ENCODE results near the gene HOMER1. TPM values are rescaled to one million over a fixed set of nuclear protein-coding genes. Genes with fewer than 3 reads are reported as not detected.

The HOMER1 gene, protein sequence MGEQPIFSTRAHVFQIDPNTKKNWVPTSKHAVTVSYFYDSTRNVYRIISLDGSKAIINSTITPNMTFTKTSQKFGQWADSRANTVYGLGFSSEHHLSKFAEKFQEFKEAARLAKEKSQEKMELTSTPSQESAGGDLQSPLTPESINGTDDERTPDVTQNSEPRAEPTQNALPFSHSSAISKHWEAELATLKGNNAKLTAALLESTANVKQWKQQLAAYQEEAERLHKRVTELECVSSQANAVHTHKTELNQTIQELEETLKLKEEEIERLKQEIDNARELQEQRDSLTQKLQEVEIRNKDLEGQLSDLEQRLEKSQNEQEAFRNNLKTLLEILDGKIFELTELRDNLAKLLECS
- 6.9 and 8.2 TPM in 2 replicates for total RNA-seq

DNA sequence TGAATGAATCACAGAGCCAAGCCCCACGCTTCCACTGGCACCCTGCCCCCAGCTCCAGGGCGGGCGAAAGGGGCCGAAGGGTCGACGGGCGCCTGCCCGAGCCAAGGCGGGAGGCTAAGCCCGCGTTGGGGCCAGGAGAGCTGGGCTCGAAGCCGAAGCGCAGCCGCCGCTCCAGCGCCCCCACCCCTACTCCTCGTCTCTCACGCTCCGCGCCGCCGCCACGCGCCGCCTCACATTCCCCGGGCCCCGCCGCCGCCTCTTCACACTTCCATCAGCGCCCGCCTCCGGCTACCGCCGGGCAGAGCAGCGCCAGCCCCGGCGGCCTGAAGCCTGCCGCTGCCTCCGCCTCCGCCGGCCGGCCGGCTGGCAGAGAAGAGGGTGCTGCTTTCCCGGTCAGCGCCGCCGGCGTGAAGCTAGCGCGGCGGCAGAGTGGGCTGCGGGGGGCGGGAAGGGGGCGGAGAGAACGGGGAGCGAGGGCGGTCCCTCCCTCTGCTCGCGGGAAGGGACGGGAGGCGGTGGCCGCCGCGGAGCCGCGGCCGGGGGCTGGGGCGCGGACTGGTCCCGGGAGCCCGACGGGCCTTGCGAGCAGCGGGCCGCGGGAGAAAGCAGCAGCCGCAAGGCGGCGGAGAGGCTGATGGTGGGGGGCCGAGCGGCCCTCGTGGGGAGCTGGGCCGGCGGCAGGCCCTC is at the start of gene HOMER1:
HOMER1 (minus strand) TSS at position 431 of the 687 bp plus-strand sequence. CDS start 1,360 bp downstream, outside the sequence.

Other genes with a start within 250 kb of the HOMER1 start
- 20.7 and 27.3 TPM in 2 replicates for gene TENT2, start 98.3 kb upstream of the HOMER1 start, total RNA-seq
- under 0.01 TPM in 2 replicates for gene CMYA5, start 175.7 kb upstream of the HOMER1 start, total RNA-seq

Data from endothelial cell of coronary artery (primary cell).